GM23338 (cell line): ENCODE data around the gene TPO.

Experiments used
- CTCF ChIP-seq, 2 experiments: fragments of 200-600 bp in 1 of 2; sonication (generic) in 1 of 2; conservative IDR thresholded peaks; 2 replicates each; pipeline versions ENCODE4 v1.5.1 to v1.6.1; 2016 to 2017; ENCODE audit warnings: antibody characterized with exemption in 2 of 2, low read depth in 2 of 2, mild to moderate bottlenecking in 2 of 2, moderate library complexity in 1 of 2
- EZH2 ChIP-seq: fragments of 200-600 bp; sonication (generic); IDR thresholded peaks from one replicate; pipeline ENCODE4 v1.8.0; 2017; ENCODE audit warnings: antibody characterized with exemption, mild to moderate bottlenecking, low read depth; ENCODE audit not compliant: unreplicated experiment
- EZH2phosphoT487 ChIP-seq: fragments of 200-600 bp; sonication (generic); IDR thresholded peaks from one replicate; pipeline ENCODE4 v1.8.1; 2018; ENCODE audit warnings: antibody characterized with exemption; ENCODE audit not compliant: unreplicated experiment
- JUNB ChIP-seq: IDR thresholded peaks from one replicate; pipeline ENCODE4 v1.6.1; 2016; ENCODE audit warnings: antibody characterized with exemption; ENCODE audit not compliant: unreplicated experiment
- NANOG ChIP-seq: IDR thresholded peaks from 2 replicates; pipeline ENCODE4 v1.6.1; 2016; ENCODE audit warnings: antibody characterized with exemption, borderline replicate concordance
- POLR2AphosphoS5 ChIP-seq: IDR thresholded peaks from 2 replicates; pipeline ENCODE4 v1.6.1; 2016; ENCODE audit warnings: antibody characterized with exemption, low read depth
- REST ChIP-seq: IDR thresholded peaks from one replicate; pipeline ENCODE4 v1.6.1; 2018; ENCODE audit warnings: antibody characterized with exemption; ENCODE audit not compliant: unreplicated experiment
- STAT1 ChIP-seq: IDR thresholded peaks from one replicate; pipeline ENCODE4 v1.6.1; 2016; ENCODE audit warnings: antibody characterized with exemption; ENCODE audit not compliant: unreplicated experiment
- ZNF331 ChIP-seq: fragments of 250-450 bp; sonication (Bioruptor Pico); IDR thresholded peaks from 2 replicates; pipeline ENCODE4 v1.5.0; 2020; ENCODE audit warnings: low read depth, mild to moderate bottlenecking, moderate library complexity
- ZNF462 ChIP-seq: fragments of 250-450 bp; sonication (Bioruptor Pico); IDR thresholded peaks from 2 replicates; pipeline ENCODE4 v1.5.0; 2020; ENCODE audit warnings: mild to moderate bottlenecking, moderate library complexity

- TF ChIP-seq EZH2 (no peak), CTCF (conservative IDR thresholded peaks at IDR 0.05; ENCODE audit: low read depth in 2 of 2) (no peak), POLR2AphosphoS5 (no peak), ZNF462 (CRISPR knock-in tag) (no peak), EZH2phosphoT487 (no peak), NANOG (no peak), JUNB (no peak), ZNF331 (CRISPR knock-in tag) (no peak), STAT1 (no peak), REST (no peak)
Observed at GRCh38 chr2:1381644-1382043, 31.6 kb upstream of the TPO start.
